ENCODE results near the gene POLR2F.

POLR2F gene

GRCh38 chr22:37910890-37911672 lies 42.4 kb upstream of the POLR2F start:
- TF ChIP-seq CTCF (IDR thresholded peaks at IDR 0.05) = no peak

- TF ChIP-seq CTCF (IDR thresholded peaks at IDR 0.05) = no peak
Observed at GRCh38 chr22:37911697-37912096, 41.8 kb upstream of the POLR2F start.

GRCh38 chr22:37912171-37912570 lies 41.3 kb upstream of the POLR2F start:
- no peak for TF ChIP-seq CTCF (IDR thresholded peaks at IDR 0.05)

GRCh38 chr22:37913233-37913721 lies 40.2 kb upstream of the POLR2F start:
- TF ChIP-seq CTCF (IDR thresholded peaks at IDR 0.05) = no peak

- TF ChIP-seq CTCF (IDR thresholded peaks at IDR 0.05) = no peak
Observed at GRCh38 chr22:37916311-37916710, 37.2 kb upstream of the POLR2F start.

- no peak for TF ChIP-seq CTCF (IDR thresholded peaks at IDR 0.05)
Observed at GRCh38 chr22:37917874-37918548, 35.5 kb upstream of the POLR2F start.

GRCh38 chr22:37918580-37919270 lies 34.8 kb upstream of the POLR2F start:
- no peak for TF ChIP-seq CTCF (IDR thresholded peaks at IDR 0.05)
